ENCODE measurements around the gene CASP9.
A peak's percentile ranks its signal among the peaks of the same experiment; 100 is the strongest.
"Not testable (repeated sequence)": the region's sequence is repeated elsewhere in the genome, so short reads cannot be mapped to it uniquely, and the experiment has no call there.

Gene CASP9

DNA sequence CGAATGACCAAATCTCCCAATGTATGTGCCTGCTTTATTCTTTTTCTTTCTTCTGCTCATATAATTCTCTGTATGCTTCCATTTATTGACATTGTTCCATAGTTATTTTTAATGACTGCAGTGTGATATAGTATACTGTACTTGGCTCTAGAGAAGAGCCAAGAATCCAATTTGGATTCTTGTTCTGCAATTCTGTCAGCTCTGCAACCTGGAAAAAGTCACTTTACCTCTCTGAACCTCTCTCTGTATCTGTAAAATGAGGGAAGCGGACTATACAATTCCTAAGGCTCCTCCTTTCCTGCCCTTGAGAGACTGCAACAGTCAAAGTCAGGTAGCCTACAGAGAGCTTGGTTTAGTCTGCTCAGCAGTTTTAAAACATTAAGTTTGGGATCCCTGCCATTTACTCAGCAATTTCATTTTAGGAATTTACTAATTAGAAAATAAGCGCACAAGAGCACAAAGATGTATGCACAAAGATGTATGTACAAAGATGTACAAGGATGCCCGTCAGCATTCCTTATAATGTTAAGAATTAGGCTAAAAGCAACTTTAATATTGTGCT is 17.3 kb upstream of the CASP9 start:
- Mint-ChIP-seq H3K27ac (no peak overlapping the region), H3K4me3 (no peak overlapping the region), H3K27me3 (ENCODE audit: low read depth) (no peaks in the 10 kb centered on the region), H3K36me3 (ENCODE audit: low read depth) (peaks cover 29% of the 10 kb centered on the region), H3K9me3 (no peaks in the 10 kb centered on the region), H3K4me1 (ENCODE audit: low read depth) (no peaks in the 10 kb centered on the region)

GRCh38 chr1:15540186-15540585 is 16.2 kb upstream of the CASP9 start:
- no peaks in the 10 kb centered on the region for H3K4me1 Mint-ChIP-seq (ENCODE audit: low read depth)
- H3K27ac Mint-ChIP-seq = no peak overlapping the region
- no peaks in the 10 kb centered on the region for H3K27me3 Mint-ChIP-seq (ENCODE audit: low read depth)
- H3K36me3 Mint-ChIP-seq (ENCODE audit: low read depth) = peaks cover 28% of the 10 kb centered on the region
- H3K4me3 Mint-ChIP-seq = no peak overlapping the region
- H3K9me3 Mint-ChIP-seq = no peaks in the 10 kb centered on the region

DNA sequence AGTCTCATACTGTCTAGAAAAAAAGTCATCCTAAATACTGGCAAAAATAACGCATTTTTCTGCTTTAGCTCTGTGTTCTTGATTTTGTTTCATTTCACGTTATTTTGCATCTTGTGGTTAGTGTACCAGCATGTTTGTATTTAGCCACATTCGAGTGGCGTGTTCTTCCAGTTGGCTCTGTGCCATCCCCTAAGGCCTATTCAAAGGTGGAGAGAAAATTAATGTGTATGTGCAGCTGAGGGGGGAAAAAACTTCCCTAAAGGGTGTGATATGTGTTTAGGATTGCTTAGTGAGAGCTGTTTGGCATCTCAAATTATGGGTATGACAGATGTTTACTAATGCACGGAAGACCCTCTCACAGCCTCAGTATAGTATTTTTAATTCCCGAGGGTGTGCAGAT is 14.8 kb upstream of the CASP9 start:
- Mint-ChIP-seq H3K4me1 (ENCODE audit: low read depth) (no peaks in the 10 kb centered on the region), H3K27ac (no peak overlapping the region), H3K36me3 (ENCODE audit: low read depth) (peaks cover 28% of the 10 kb centered on the region), H3K9me3 (no peaks in the 10 kb centered on the region), H3K27me3 (ENCODE audit: low read depth) (no peaks in the 10 kb centered on the region), H3K4me3 (no peak overlapping the region)

DNA sequence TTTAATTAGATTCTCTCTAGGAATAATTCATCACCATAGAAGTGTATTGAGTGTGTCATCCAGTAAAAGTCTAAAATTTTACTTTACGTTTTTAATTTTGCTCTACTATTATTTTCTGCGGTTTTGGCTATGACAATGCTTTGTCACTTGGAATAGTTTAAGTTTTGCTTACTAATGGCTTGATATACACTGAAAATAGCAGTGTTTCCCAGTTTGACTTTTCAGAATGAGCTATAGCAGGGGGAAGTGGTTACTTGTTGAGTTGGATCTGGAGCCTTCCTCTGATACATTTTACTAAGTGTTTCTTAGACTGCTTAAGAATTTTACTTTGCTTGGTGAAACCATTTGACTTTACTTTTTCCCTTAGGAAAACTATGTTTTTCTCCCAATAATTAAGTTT is 7.7 kb upstream of the CASP9 start:
- peaks cover 13% of the 10 kb centered on the region for H3K36me3 Mint-ChIP-seq (ENCODE audit: low read depth)
- no peak overlapping the region for H3K27ac Mint-ChIP-seq
- no peak overlapping the region for H3K4me3 Mint-ChIP-seq
- peaks cover 20% of the 10 kb centered on the region for H3K4me1 Mint-ChIP-seq (ENCODE audit: low read depth)
- H3K27me3 Mint-ChIP-seq (ENCODE audit: low read depth) = no peaks in the 10 kb centered on the region
- no peaks in the 10 kb centered on the region for H3K9me3 Mint-ChIP-seq

- peaks cover 25% of the 10 kb centered on the region for H3K4me1 Mint-ChIP-seq (ENCODE audit: low read depth)
- H3K9me3 Mint-ChIP-seq = no peaks in the 10 kb centered on the region
- peaks cover 9% of the 10 kb centered on the region for H3K36me3 Mint-ChIP-seq (ENCODE audit: low read depth)
- no peaks in the 10 kb centered on the region for H3K27me3 Mint-ChIP-seq (ENCODE audit: low read depth)
- H3K27ac Mint-ChIP-seq = no peak overlapping the region
- H3K4me3 Mint-ChIP-seq = no peak overlapping the region
Measured at GRCh38 chr1:15531003-15531402, 7.0 kb upstream of the CASP9 start.

DNA sequence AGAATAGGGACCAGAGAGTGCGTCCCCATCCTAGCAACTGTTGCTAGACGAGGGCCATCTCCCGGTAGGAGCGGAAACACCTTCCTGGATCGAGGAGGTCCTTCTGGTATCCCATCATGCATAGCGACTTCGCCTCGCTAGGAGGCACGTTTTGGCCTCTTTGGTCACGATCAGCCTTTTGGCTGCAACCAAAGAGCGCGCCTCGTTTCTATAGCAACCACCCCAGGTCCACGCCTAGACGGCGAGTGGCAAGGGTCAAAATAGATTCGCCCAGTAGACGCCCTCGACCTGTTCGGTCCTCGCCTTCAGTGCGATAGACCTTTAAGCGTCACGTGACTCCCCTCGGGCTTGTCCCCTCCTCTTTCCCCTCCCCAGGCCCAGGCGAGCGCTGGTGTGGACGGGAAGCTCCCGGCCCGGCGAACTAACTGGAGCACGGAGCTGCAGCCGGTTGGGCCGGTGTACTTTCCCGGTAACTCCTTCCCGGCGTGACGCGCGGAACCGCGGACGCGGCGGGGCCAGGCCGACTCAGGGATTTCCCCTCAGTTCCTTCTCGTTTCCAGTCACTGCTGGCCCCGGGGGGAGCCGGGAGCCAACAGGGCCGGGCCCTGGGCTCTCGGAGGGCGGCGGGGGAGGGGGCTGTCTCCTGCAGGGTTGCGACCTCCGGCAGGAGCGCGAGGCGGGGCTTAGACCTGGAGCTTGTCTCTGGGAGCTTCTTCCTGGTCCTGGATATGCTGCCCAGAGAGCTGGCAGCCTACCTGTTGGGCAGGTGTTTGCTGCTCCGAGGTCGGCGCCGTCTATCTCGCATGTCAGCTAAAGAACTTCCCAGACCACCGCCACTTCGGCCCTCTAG is 2.7 kb upstream of the CASP9 start, which contains the start of gene DNAJC16:
TSS of gene DNAJC16 (plus strand) at position 359 of the 850 bp plus-strand sequence. CDS start 2,258 bp downstream, outside the sequence.
- no peaks in the 10 kb centered on the region for H3K27me3 Mint-ChIP-seq (ENCODE audit: low read depth)
- H3K4me1 Mint-ChIP-seq (ENCODE audit: low read depth) = peaks cover 42% of the 10 kb centered on the region
- H3K9me3 Mint-ChIP-seq = no peaks in the 10 kb centered on the region
- peaks cover 8% of the 10 kb centered on the region for H3K36me3 Mint-ChIP-seq (ENCODE audit: low read depth)
- peak within 1 kb of the TSS; percentile 86 for H3K4me3 Mint-ChIP-seq
- H3K27ac Mint-ChIP-seq = peak within 1 kb of the TSS; percentile 100

- Mint-ChIP-seq H3K9me3 (no peaks in the 10 kb centered on the region), H3K27me3 (ENCODE audit: low read depth) (no peaks in the 10 kb centered on the region), H3K4me1 (ENCODE audit: low read depth) (peaks cover 45% of the 10 kb centered on the region), H3K4me3 (peak overlapping the region; percentile 86), H3K36me3 (ENCODE audit: low read depth) (peaks cover 10% of the 10 kb centered on the region), H3K27ac (peak overlapping the region; percentile 100)
Measured at GRCh38 chr1:15526021-15526489, 2.0 kb upstream of the CASP9 start.

DNA sequence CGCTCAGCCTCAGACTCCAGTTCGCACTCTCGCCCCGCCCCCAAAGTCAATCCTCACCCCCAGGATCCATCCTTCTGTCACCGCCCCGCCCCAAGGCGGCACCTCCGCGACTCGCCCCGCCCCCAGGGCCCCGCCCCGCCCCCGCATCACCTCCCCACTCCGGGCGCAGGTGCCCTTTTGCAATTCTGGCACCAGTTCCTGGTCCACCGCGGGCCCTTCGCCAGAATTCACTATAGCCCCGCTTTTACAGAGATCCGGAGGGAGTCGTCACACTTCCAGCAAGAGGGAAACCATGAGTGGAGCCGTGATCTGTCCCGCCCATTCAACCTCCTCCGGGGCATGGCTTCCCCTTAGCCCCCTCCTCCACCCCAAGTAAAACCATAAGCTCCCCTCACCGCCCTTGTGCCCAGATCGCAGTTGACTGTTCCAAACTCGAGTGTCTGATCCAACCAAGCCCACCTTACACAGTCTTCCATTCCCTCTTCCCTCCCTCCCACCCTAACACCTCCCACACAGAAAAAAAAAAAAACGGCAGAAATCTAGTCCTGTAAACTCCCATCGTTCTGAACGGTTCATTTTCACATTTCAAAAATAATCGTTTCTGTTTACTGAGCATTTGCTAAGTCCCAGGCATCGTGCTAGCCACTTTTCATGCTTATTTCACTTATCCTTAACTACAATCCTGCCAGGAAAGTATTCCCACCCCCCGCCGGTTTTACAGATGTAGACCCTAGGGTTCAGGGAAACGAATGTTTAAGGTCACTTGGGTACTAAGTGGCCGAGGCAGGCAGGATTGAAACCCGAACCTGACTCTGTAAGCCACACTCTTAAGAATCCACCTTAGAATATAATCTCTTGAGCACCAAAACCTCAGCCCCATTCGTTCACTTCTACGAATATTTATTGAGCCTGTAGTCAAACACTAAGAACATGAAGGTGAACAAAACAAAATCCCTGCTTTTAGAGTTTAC is 1.3 kb upstream of the CASP9 start:
- H3K4me3 Mint-ChIP-seq = peak overlapping the region; percentile 86

GRCh38 chr1:15524283-15525049 is 451 bp upstream of the CASP9 start:
- Mint-ChIP-seq H3K36me3 (ENCODE audit: low read depth) (peaks cover 10% of the 10 kb centered on the region), H3K9me3 (no peaks in the 10 kb centered on the region), H3K4me1 (ENCODE audit: low read depth) (peaks cover 46% of the 10 kb centered on the region), H3K27ac (peak overlapping the region; percentile 100), H3K4me3 (peak overlapping the region; percentile 86), H3K27me3 (ENCODE audit: low read depth) (no peaks in the 10 kb centered on the region)

More for the DNA sequence above, 1.3 kb upstream of the CASP9 start:
- H3K9me3 Mint-ChIP-seq = no peaks in the 10 kb centered on the region
- peaks cover 45% of the 10 kb centered on the region for H3K4me1 Mint-ChIP-seq (ENCODE audit: low read depth)
- peaks cover 9% of the 10 kb centered on the region for H3K36me3 Mint-ChIP-seq (ENCODE audit: low read depth)
- peak overlapping the region; percentile 100 for H3K27ac Mint-ChIP-seq
- H3K27me3 Mint-ChIP-seq (ENCODE audit: low read depth) = no peaks in the 10 kb centered on the region

- peaks cover 15% of the 10 kb centered on the region for H3K36me3 Mint-ChIP-seq (ENCODE audit: low read depth)
- peaks cover 51% of the 10 kb centered on the region for H3K4me1 Mint-ChIP-seq (ENCODE audit: low read depth)
- peak overlapping the region; percentile 86 for H3K4me3 Mint-ChIP-seq
- H3K9me3 Mint-ChIP-seq = no peaks in the 10 kb centered on the region
- H3K27me3 Mint-ChIP-seq (ENCODE audit: low read depth) = no peaks in the 10 kb centered on the region
- peak overlapping the region; percentile 100 for H3K27ac Mint-ChIP-seq
Measured at GRCh38 chr1:15523104-15524020, 653 bp downstream of the CASP9 start.

GRCh38 chr1:15522551-15522950 is 1.5 kb downstream of the CASP9 start:
- no peaks in the 10 kb centered on the region for H3K9me3 Mint-ChIP-seq
- no peak overlapping the region for H3K27ac Mint-ChIP-seq
- no peaks in the 10 kb centered on the region for H3K27me3 Mint-ChIP-seq (ENCODE audit: low read depth)
- peak overlapping the region; percentile 86 for H3K4me3 Mint-ChIP-seq
- peaks cover 51% of the 10 kb centered on the region for H3K4me1 Mint-ChIP-seq (ENCODE audit: low read depth)
- peaks cover 23% of the 10 kb centered on the region for H3K36me3 Mint-ChIP-seq (ENCODE audit: low read depth)

DNA sequence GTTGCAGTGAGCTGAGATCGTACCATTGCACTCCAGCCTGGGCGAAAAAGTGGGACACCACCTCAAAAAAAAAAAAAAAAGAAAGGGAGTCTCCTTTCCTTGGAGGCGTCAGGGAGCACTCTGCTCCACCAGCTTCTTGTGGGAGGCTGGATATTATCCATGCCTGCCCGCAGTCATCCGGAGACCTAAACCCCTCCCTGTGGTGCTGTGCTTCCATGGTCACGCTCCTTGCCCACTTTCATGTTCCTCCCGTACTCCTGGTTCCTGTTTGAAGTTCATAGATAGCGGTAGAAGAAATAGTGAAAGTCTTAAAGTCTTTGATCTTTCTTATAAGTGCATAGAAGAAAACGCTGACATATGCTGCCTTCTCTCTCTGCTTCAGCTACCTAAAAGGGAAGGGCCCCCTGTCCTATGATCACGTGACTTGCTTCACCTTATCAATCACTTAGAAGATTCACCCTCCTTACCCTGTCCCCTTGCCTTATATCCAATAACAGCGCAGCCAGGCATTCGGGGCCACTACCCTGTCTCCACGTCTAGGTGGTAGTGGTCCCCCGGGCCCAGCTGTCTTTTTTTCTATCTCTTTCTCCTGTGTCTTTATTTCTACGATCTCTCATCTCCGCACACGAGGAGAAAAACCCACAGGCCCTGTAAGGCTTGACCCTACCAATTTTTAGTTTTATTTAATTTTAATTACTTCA is 2.7 kb downstream of the CASP9 start:
- not testable (repeated sequence) for H3K27me3 Mint-ChIP-seq (ENCODE audit: low read depth); H3K9me3 Mint-ChIP-seq; H3K4me3 Mint-ChIP-seq
- Mint-ChIP-seq H3K27ac (peak overlapping the region; percentile 44), H3K4me1 (ENCODE audit: low read depth) (peaks cover 56% of the 10 kb centered on the region), H3K36me3 (ENCODE audit: low read depth) (peaks cover 35% of the 10 kb centered on the region)
